Measurements from ENCODE around the gene PRPSAP2. TPM values are rescaled to one million over a fixed set of nuclear protein-coding genes. Genes with fewer than 3 reads are reported as not detected.

Gene PRPSAP2
- total and polyA plus RNA-seq, 8 donors: 27.3 to 57.4 (median 54.1) TPM

- Histone ChIP-seq H3K4me3 (no peak overlapping the region), H3K4me1 (peaks cover 0 to 3% of the 10 kb centered on the region in 2 donors), H3K27ac (no peak overlapping the region), H3K27me3 (no peaks in the 10 kb centered on the region), H3K9me3 (no peaks in the 10 kb centered on the region), H3K36me3 (peaks cover 0 to 42% of the 10 kb centered on the region in 2 donors)
- intact Hi-C loops (cut with DNase I): no loop called here
- DNase-seq (no peak), ATAC-seq (no peak)
- no peak for TF ChIP-seq CTCF (IDR thresholded peaks at IDR 0.05)
Measured at GRCh38 chr17:18896146-18896545, 38.2 kb downstream of the PRPSAP2 start.

- Histone ChIP-seq H3K27me3 (no peaks in the 10 kb centered on the region), H3K4me1 (peaks cover 0 to 11% of the 10 kb centered on the region in 2 donors), H3K4me3 (no peak overlapping the region), H3K36me3 (peaks cover 0 to 34% of the 10 kb centered on the region in 2 donors), H3K27ac (no peak overlapping the region), H3K9me3 (no peaks in the 10 kb centered on the region)
- ATAC-seq (no peak), DNase-seq (no peak)
- TF ChIP-seq CTCF (IDR thresholded peaks at IDR 0.05): no peak
- intact Hi-C loops (cut with DNase I): no loop called here
Measured at GRCh38 chr17:18896947-18897346, 39.0 kb downstream of the PRPSAP2 start.

GRCh38 chr17:18904482-18904881 lies 46.6 kb downstream of the PRPSAP2 start:
- intact Hi-C loops (cut with DNase I): no loop called here

GRCh38 chr17:18905226-18905625 lies 47.3 kb downstream of the PRPSAP2 start:
- Histone ChIP-seq H3K27ac (no peak overlapping the region), H3K4me1 (peaks cover 0 to 12% of the 10 kb centered on the region in 2 donors), H3K9me3 (no peaks in the 10 kb centered on the region), H3K27me3 (no peaks in the 10 kb centered on the region), H3K36me3 (peaks cover 0 to 41% of the 10 kb centered on the region in 2 donors), H3K4me3 (no peak overlapping the region)
- DNase-seq: no peak
- no peak for TF ChIP-seq CTCF (IDR thresholded peaks at IDR 0.05)
- no peak for ATAC-seq
- intact Hi-C loops (cut with DNase I): no loop called here

More at GRCh38 chr17:18904482-18904881, 46.6 kb downstream of the PRPSAP2 start:
- ATAC-seq (no peak), DNase-seq (no peak)
- no peaks in the 10 kb centered on the region for H3K27me3 ChIP-seq
- H3K4me3 ChIP-seq: no peak overlapping the region
- no peak for TF ChIP-seq CTCF (IDR thresholded peaks at IDR 0.05)
- peaks cover 0 to 12% of the 10 kb centered on the region in 2 donors for H3K4me1 ChIP-seq
- peaks cover 0 to 40% of the 10 kb centered on the region in 2 donors for H3K36me3 ChIP-seq
- H3K27ac ChIP-seq: no peak overlapping the region
- H3K9me3 ChIP-seq: no peaks in the 10 kb centered on the region

- intact Hi-C loops (cut with DNase I): no loop called here
- no peaks in the 10 kb centered on the region for H3K4me1 ChIP-seq
- peaks cover 0 to 76% of the 10 kb centered on the region in 2 donors for H3K36me3 ChIP-seq
- H3K27ac ChIP-seq: no peak overlapping the region
- DNase-seq (no peak), ATAC-seq (no peak)
- H3K9me3 ChIP-seq: no peaks in the 10 kb centered on the region
- no peak overlapping the region for H3K4me3 ChIP-seq
- TF ChIP-seq CTCF (IDR thresholded peaks at IDR 0.05): no peak
- no peaks in the 10 kb centered on the region for H3K27me3 ChIP-seq
Measured at GRCh38 chr17:18910326-18910725, 52.4 kb downstream of the PRPSAP2 start.
